Measurements from ENCODE around the gene PTP4A2.

DNA sequence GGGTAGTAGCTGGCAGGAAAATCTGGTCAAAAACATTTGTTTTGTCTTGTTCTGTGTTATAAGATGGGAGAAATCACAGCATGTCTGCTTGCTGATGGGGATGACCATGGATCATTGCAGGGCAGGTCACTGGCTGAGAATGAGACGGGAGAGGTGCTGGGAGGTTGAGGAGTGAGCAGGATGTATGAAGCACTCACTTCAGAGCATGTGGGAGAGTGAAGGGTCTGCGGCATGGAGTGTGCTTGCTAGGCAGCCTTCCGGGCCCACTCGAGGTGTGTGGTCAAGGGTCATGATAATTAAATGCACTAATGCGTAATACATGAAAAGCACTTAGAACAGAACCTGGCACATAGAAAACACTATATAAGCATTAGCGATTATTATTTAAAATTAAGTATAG lies 80.3 kb downstream of the PTP4A2 start:
- TF ChIP-seq, protein P1, sequence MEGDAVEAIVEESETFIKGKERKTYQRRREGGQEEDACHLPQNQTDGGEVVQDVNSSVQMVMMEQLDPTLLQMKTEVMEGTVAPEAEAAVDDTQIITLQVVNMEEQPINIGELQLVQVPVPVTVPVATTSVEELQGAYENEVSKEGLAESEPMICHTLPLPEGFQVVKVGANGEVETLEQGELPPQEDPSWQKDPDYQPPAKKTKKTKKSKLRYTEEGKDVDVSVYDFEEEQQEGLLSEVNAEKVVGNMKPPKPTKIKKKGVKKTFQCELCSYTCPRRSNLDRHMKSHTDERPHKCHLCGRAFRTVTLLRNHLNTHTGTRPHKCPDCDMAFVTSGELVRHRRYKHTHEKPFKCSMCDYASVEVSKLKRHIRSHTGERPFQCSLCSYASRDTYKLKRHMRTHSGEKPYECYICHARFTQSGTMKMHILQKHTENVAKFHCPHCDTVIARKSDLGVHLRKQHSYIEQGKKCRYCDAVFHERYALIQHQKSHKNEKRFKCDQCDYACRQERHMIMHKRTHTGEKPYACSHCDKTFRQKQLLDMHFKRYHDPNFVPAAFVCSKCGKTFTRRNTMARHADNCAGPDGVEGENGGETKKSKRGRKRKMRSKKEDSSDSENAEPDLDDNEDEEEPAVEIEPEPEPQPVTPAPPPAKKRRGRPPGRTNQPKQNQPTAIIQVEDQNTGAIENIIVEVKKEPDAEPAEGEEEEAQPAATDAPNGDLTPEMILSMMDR (IDR thresholded peaks at IDR 0.05): no peak
- TF ChIP-seq POLR2A (IDR thresholded peaks at IDR 0.05): no peak
